ENCODE data around the gene THRAP3. TPM values are rescaled to one million over a fixed set of nuclear protein-coding genes. Genes with fewer than 3 reads are reported as not detected.

Gene THRAP3
- polyA plus RNA-seq, 1 donor from 2014 or later = 97.9 TPM

GRCh38 chr1:36329817-36330216 lies 105.6 kb downstream of the THRAP3 start:
- Mint-ChIP-seq H3K36me3 (peaks cover 5% of the 10 kb centered on the region), H3K4me3 (no peak overlapping the region), H3K9me3 (no peaks in the 10 kb centered on the region), H3K4me1 (peaks cover 0 to 4% (median under 1%) of the 10 kb centered on the region in 3 donors), H3K27ac (no peak overlapping the region), H3K27me3 (peaks cover 14% of the 10 kb centered on the region)

DNA sequence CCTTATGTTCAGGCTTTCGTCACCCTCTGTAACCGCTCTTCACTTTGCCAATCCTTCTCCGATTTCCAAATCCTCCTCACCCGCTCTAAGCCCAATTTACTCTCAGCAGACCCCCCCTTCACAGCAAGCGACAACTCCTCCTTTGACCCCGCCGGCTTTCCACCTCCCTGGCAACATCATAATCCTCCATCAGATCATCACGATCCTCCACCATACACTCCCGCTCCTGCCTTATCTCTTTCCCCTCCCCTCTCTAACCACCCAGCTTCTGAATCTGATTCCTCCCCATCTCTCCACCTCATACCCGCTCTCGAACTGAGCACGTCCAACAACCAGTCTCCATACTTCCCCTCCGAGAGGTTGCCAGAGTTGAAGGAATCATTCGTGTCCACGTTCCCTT lies 106.7 kb downstream of the THRAP3 start:
- Mint-ChIP-seq H3K9me3 (no peaks in the 10 kb centered on the region), H3K27me3 (peaks cover 14% of the 10 kb centered on the region), H3K4me3 (no peak overlapping the region), H3K27ac (no peak overlapping the region), H3K4me1 (peaks cover 0 to 4% (median 0%) of the 10 kb centered on the region in 3 donors), H3K36me3 (peaks cover 5% of the 10 kb centered on the region)

- H3K4me1 Mint-ChIP-seq = peaks cover 0 to 9% (median 8%) of the 10 kb centered on the region in 3 donors
- no peaks in the 10 kb centered on the region for H3K9me3 Mint-ChIP-seq
- no peak overlapping the region for H3K4me3 Mint-ChIP-seq
- H3K36me3 Mint-ChIP-seq = peaks cover 1% of the 10 kb centered on the region
- no peaks in the 10 kb centered on the region for H3K27me3 Mint-ChIP-seq
- H3K27ac Mint-ChIP-seq = peak overlapping the region in 1 of 3 donors; percentile 88
Observed at GRCh38 chr1:36337830-36338229, 113.6 kb downstream of the THRAP3 start.

DNA sequence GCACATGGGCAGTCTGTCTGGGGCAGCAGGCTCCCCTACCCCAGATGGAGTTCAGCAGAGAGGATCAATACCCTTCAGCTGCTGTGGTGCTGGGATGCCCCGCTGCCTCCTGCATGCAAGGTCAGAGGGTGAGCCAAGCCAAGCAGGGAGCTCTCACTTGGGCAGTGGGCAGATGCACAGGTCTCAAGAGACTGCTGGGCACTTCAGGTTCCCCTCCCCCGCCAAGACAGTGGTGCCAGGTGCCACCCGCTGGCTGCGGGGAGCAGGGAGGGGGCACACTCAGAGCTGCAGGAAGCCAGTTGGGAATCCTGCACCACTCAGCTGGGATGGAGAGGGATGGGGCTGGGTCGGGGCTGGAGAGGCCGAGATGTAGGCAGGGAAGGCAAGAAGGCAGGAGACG lies 115.0 kb downstream of the THRAP3 start:
- H3K27me3 Mint-ChIP-seq = no peaks in the 10 kb centered on the region
- no peak overlapping the region for H3K4me3 Mint-ChIP-seq
- peaks cover 1% of the 10 kb centered on the region for H3K36me3 Mint-ChIP-seq
- peaks cover 0 to 9% (median 8%) of the 10 kb centered on the region in 3 donors for H3K4me1 Mint-ChIP-seq
- peak overlapping the region in 1 of 3 donors; percentile 53 for H3K27ac Mint-ChIP-seq
- H3K9me3 Mint-ChIP-seq = no peaks in the 10 kb centered on the region

DNA sequence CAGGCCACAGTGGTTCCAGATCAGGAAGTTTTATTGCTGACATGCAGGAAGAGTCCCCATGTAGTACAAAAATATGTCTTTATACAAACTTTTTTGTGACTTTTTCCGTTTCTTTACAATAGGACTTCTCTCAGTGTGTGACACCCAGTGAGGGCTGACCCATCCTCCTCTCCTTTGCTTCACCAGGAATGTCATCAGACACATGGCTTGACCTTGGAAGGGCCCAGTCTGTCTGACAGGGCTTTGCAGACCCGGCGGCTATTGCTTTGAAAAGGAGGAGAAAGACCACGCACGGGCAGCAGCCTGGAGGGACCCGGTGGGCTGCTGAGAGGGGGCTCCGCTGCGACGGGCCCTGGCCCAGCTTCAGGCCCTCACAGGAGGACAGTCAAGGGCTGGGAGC lies 115.4 kb downstream of the THRAP3 start:
- no peaks in the 10 kb centered on the region for H3K27me3 Mint-ChIP-seq
- no peaks in the 10 kb centered on the region for H3K9me3 Mint-ChIP-seq
- peaks cover 0 to 9% (median 8%) of the 10 kb centered on the region in 3 donors for H3K4me1 Mint-ChIP-seq
- no peak overlapping the region for H3K4me3 Mint-ChIP-seq
- peaks cover 1% of the 10 kb centered on the region for H3K36me3 Mint-ChIP-seq
- peak overlapping the region in 1 of 3 donors; percentile 53 for H3K27ac Mint-ChIP-seq

- no peak overlapping the region for H3K4me3 Mint-ChIP-seq
- peaks cover 0 to 9% (median 8%) of the 10 kb centered on the region in 3 donors for H3K4me1 Mint-ChIP-seq
- H3K9me3 Mint-ChIP-seq = no peaks in the 10 kb centered on the region
- H3K27me3 Mint-ChIP-seq = no peaks in the 10 kb centered on the region
- no peak overlapping the region for H3K27ac Mint-ChIP-seq
- peaks cover 1% of the 10 kb centered on the region for H3K36me3 Mint-ChIP-seq
Observed at GRCh38 chr1:36341626-36342320, 117.5 kb downstream of the THRAP3 start.

- Mint-ChIP-seq H3K36me3 (peaks cover 3% of the 10 kb centered on the region), H3K4me3 (no peak overlapping the region), H3K27me3 (no peaks in the 10 kb centered on the region), H3K4me1 (peaks cover 0 to 9% (median 8%) of the 10 kb centered on the region in 3 donors), H3K27ac (peak overlapping the region in 1 of 3 donors; percentile 67), H3K9me3 (no peaks in the 10 kb centered on the region)
Observed at GRCh38 chr1:36342426-36343185, 118.4 kb downstream of the THRAP3 start.

GRCh38 chr1:36343651-36344394 lies 119.6 kb downstream of the THRAP3 start:
- H3K9me3 Mint-ChIP-seq = no peaks in the 10 kb centered on the region
- no peaks in the 10 kb centered on the region for H3K27me3 Mint-ChIP-seq
- H3K27ac Mint-ChIP-seq = no peak overlapping the region
- peaks cover 0 to 6% (median 4%) of the 10 kb centered on the region in 3 donors for H3K4me1 Mint-ChIP-seq
- peaks cover 4% of the 10 kb centered on the region for H3K36me3 Mint-ChIP-seq
- no peak overlapping the region for H3K4me3 Mint-ChIP-seq

DNA sequence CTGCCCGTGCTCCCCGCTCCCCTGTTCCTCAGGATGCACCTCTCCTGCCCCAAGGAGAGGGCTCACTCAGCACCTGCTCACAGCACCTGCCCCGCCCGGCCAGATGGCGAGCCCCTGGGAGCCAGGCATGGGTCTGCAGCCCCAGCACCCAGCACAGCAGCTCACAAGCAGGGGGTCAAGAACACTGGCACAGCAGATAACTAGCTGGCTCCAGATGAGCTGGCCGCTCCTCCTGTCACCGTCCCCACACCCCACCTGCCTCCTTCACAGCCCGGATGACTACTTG lies 120.1 kb downstream of the THRAP3 start:
- Mint-ChIP-seq H3K36me3 (peaks cover 4% of the 10 kb centered on the region), H3K27ac (no peak overlapping the region), H3K4me3 (no peak overlapping the region), H3K4me1 (peaks cover 0 to 5% (median 2%) of the 10 kb centered on the region in 3 donors), H3K9me3 (no peaks in the 10 kb centered on the region), H3K27me3 (no peaks in the 10 kb centered on the region)

- Mint-ChIP-seq H3K4me1 (peaks cover 0 to 2% (median 2%) of the 10 kb centered on the region in 3 donors), H3K4me3 (no peak overlapping the region), H3K27me3 (no peaks in the 10 kb centered on the region), H3K9me3 (no peaks in the 10 kb centered on the region), H3K36me3 (peaks cover 4% of the 10 kb centered on the region), H3K27ac (no peak overlapping the region)
Observed at GRCh38 chr1:36345353-36345752, 121.1 kb downstream of the THRAP3 start.

- peaks cover 0 to 4% (median 0%) of the 10 kb centered on the region in 3 donors for H3K4me1 Mint-ChIP-seq
- H3K36me3 Mint-ChIP-seq = peaks cover 4% of the 10 kb centered on the region
- peak overlapping the region in 1 of 3 donors; percentile 31 for H3K27ac Mint-ChIP-seq
- H3K9me3 Mint-ChIP-seq = no peaks in the 10 kb centered on the region
- H3K4me3 Mint-ChIP-seq = peak overlapping the region in 1 of 4 donors; percentile 39
- no peaks in the 10 kb centered on the region for H3K27me3 Mint-ChIP-seq
Observed at GRCh38 chr1:36346741-36347370, 122.6 kb downstream of the THRAP3 start.

DNA sequence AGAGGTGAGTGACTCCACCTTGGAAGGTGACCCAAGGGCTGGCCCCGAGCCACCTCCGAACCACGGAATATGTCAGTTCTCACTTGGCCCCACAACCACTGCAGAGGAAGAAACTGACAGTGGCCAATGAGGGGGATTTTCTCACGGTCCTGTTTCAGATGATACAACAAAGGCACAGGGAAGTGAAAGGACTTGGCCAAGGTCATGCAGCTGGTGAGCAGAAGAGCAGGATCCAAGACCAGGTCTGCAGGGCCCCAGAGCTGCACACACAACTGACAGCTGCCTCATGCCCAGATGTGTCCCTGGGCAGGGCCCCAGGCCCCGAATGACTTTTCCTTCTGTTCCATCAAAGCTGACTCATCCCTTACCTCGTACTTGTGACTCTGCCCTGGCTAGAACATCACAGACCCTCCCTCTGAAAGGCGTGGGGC lies 125.0 kb downstream of the THRAP3 start:
- H3K27ac Mint-ChIP-seq = peak overlapping the region in 1 of 3 donors; percentile 67
- no peak overlapping the region for H3K4me3 Mint-ChIP-seq
- H3K27me3 Mint-ChIP-seq = no peaks in the 10 kb centered on the region
- no peaks in the 10 kb centered on the region for H3K9me3 Mint-ChIP-seq
- peaks cover 0 to 3% (median 3%) of the 10 kb centered on the region in 3 donors for H3K4me1 Mint-ChIP-seq
- peaks cover 3% of the 10 kb centered on the region for H3K36me3 Mint-ChIP-seq

- no peak overlapping the region for H3K27ac Mint-ChIP-seq
- no peak overlapping the region for H3K4me3 Mint-ChIP-seq
- H3K36me3 Mint-ChIP-seq = peaks cover 3% of the 10 kb centered on the region
Observed at GRCh38 chr1:36349839-36350238, 125.6 kb downstream of the THRAP3 start.

DNA sequence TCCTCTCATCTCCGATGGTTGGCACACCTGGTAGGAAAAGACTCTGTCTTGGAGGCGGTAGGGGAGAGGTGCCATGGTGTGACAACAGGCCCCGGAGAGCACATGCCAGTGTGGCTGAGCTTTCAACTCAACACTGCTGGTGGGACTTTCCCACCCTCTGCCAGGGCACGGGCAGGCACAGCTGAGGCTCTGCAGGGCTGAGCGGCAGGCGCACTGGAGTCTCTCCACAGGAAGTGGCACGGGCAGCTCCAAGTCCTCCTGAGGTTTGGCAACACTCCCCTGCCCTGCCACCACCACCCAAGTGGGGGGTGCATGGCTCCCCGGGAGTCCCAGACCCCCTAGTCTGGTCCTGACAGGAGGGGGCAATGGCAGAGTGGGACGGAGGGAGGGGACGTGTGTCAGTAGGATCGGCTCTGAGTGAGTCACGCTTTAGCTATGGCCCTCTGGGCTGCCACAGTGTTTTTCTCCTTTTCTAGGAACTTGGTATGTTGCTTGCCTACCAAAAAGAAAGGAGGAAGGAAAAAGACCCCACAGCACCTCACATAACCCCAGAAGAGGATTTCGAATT lies 126.5 kb downstream of the THRAP3 start:
- Mint-ChIP-seq H3K4me1 (peaks cover 0 to 3% (median 3%) of the 10 kb centered on the region in 3 donors), H3K36me3 (peaks cover 3% of the 10 kb centered on the region), H3K4me3 (no peak overlapping the region), H3K27ac (no peak overlapping the region), H3K27me3 (no peaks in the 10 kb centered on the region), H3K9me3 (no peaks in the 10 kb centered on the region)

More at GRCh38 chr1:36349839-36350238, 125.6 kb downstream of the THRAP3 start:
- H3K4me1 Mint-ChIP-seq = peaks cover 0 to 3% (median 3%) of the 10 kb centered on the region in 3 donors
- H3K27me3 Mint-ChIP-seq = no peaks in the 10 kb centered on the region
- no peaks in the 10 kb centered on the region for H3K9me3 Mint-ChIP-seq

All from IgD-negative memory B cell (primary cell).